Calu3 (cell line): ENCODE data around the gene MLLT3. TPM values are rescaled to one million over a fixed set of nuclear protein-coding genes. Genes with fewer than 3 reads are reported as not detected.

Experiments used
- BruUV-seq: library from RNA; stranded (reverse); fragments of 400-500 nt; replicated peaks from 2 replicates; lab custom pipeline; 2021; lab: Mats Ljungman, UMichigan
- CTCF ChIA-PET: fragments of 300-600 bp; sonication (Branson Sonifier 250); formaldehyde crosslinking; loops from one replicate; lab custom pipeline; 2022; ENCODE audit warnings: antibody characterized with exemption; lab: Charles Lee
- DNase-seq: peaks from one replicate; pipeline ENCODE4 v3.0.0; 2022
- H3K27ac Mint-ChIP-seq: one replicate; pipeline ENCODE4 v1.8.0; 2022; ENCODE audit warnings: mixed read lengths; ENCODE audit not compliant: unreplicated experiment
- H3K27me3 Mint-ChIP-seq: one replicate; pipeline ENCODE4 v1.8.0; 2022; ENCODE audit warnings: mixed read lengths; ENCODE audit not compliant: unreplicated experiment
- H3K36me3 Mint-ChIP-seq: one replicate; pipeline ENCODE4 v1.8.0; 2022; ENCODE audit warnings: mild to moderate bottlenecking, moderate library complexity, mixed read lengths; ENCODE audit not compliant: insufficient read depth, unreplicated experiment
- H3K4me1 Mint-ChIP-seq: one replicate; pipeline ENCODE4 v1.8.0; 2022; ENCODE audit warnings: mild to moderate bottlenecking, low read depth, mixed read lengths; ENCODE audit not compliant: unreplicated experiment
- H3K4me3 Mint-ChIP-seq: one replicate; pipeline ENCODE4 v1.8.0; 2022; ENCODE audit warnings: mild to moderate bottlenecking, low read depth, moderate library complexity, mixed read lengths; ENCODE audit not compliant: unreplicated experiment
- H3K9me3 Mint-ChIP-seq: one replicate; pipeline ENCODE4 v1.8.0; 2022; ENCODE audit warnings: low read depth, mixed read lengths; ENCODE audit not compliant: unreplicated experiment
- intact Hi-C: fragments of 100-400 bp; cut with micrococcal nuclease; formaldehyde crosslinking; loops from one replicate; pipeline ENCODE4 v1.10.0; 2022; ENCODE audit not compliant: unreplicated experiment
- total RNA-seq: library from RNA; stranded (reverse); gene quantifications from 2 replicates; pipeline ENCODE4 v1.2.3, GENCODE V29; 2022
- TF ChIP-seq, protein P1 (sequence below): fragments of 200-600 bp; IDR thresholded peaks from one replicate; pipeline ENCODE4 v1.8.0; 2022; ENCODE audit warnings: antibody characterized with exemption; ENCODE audit not compliant: unreplicated experiment

MLLT3 gene
- total RNA-seq, 1 experiment from 2014 or later, result 23.1 TPM

DNA sequence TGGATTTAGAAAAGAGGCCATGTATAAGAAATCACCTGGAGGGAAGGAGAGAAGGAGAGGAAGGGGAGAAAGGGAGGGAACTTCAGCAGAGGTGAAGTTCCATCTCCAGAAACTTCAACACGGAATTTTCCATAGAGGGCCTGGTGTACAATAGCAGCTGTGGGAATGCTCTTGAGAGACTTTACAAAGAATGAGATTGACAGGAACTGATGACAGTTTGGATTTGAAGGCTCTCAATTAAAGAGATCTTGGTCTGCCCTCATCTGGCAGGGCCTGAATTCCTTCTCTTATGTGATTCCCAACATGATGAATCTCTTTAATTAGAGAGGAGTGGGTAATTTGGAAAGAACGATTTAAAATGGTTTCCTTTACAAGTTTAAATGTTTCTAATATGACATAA lies 143.5 kb downstream of the MLLT3 start:
- no TSS peak for BruUV-seq
- Mint-ChIP-seq H3K4me1 (no peaks in the 10 kb centered on the region), H3K9me3 (peaks cover 2% of the 10 kb centered on the region), H3K27me3 (no peaks in the 10 kb centered on the region), H3K27ac (no peak overlapping the region), H3K36me3 (no peaks in the 10 kb centered on the region), H3K4me3 (no peak overlapping the region)
- TF ChIP-seq, protein P1, sequence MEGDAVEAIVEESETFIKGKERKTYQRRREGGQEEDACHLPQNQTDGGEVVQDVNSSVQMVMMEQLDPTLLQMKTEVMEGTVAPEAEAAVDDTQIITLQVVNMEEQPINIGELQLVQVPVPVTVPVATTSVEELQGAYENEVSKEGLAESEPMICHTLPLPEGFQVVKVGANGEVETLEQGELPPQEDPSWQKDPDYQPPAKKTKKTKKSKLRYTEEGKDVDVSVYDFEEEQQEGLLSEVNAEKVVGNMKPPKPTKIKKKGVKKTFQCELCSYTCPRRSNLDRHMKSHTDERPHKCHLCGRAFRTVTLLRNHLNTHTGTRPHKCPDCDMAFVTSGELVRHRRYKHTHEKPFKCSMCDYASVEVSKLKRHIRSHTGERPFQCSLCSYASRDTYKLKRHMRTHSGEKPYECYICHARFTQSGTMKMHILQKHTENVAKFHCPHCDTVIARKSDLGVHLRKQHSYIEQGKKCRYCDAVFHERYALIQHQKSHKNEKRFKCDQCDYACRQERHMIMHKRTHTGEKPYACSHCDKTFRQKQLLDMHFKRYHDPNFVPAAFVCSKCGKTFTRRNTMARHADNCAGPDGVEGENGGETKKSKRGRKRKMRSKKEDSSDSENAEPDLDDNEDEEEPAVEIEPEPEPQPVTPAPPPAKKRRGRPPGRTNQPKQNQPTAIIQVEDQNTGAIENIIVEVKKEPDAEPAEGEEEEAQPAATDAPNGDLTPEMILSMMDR, result no peak
- CTCF ChIA-PET, result no interaction called here
- intact Hi-C loops, result no loop called here
- no peak for DNase-seq

DNA sequence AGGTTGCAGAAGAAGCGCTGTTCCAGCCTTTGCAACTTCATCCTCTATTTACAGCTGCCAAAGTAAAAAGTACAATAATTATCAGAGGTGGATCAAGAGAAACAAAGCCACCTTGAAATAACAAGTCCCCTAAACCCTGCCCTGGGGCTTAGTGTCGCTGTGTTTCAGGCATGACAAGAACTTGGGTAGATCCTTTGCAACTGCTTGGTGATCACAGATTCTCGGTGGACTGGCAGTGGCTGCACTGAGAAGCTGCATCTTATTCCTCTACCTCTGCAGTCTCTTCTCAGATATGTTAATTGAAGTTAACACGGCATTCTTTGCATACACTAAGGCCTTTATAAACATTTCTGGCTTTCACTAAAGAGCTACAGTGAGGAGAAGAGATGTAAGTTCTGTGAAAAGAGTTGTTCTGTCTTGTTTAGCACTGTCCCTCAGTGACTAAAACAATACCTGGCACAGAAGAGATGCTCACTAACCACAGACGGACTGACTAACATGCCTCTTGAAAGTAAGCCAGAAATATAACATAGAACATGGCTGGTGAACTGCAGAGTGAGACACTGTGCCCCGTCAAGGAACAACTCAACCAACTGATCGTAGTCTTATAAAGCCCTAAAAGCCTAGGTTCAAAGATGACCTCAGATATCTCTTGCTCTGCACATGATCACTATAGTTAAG lies 144.2 kb downstream of the MLLT3 start:
- no peak overlapping the region for H3K4me3 Mint-ChIP-seq
- H3K27me3 Mint-ChIP-seq, result no peaks in the 10 kb centered on the region
- no peak overlapping the region for H3K27ac Mint-ChIP-seq
- DNase-seq, result no peak
- intact Hi-C loops, result no loop called here
- peaks cover 2% of the 10 kb centered on the region for H3K9me3 Mint-ChIP-seq
- CTCF ChIA-PET, result no interaction called here
- no peaks in the 10 kb centered on the region for H3K4me1 Mint-ChIP-seq
- H3K36me3 Mint-ChIP-seq, result no peaks in the 10 kb centered on the region
- TF ChIP-seq, protein P1, result no peak
- no TSS peak for BruUV-seq

DNA sequence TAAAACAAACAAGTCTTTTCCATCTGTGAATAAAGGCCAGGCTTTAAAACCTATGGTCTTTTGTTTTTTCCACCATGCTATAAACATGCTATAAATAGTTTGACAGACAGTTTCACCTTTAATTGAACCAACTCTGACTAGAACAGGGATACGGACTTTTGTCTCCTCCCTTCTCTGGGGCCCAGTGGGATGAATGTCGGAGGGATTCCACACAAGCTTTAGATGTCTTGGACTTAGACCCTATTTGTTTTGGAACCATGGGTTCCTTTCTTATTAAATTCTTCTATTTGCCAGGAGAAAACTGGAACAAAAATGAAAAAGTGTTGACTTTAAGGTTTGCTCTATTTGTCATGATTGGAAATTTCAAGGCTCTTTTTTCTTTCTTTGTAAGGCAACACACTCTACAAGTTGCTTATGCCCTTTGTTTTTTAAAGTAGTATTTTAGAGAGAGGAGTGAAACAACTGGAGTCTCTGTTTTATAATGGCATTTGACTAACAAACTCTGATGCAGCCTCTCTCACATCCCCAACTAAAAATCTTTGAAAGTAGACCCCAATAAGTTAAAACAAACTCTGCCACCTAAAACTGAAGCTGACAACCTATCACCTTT lies 145.3 kb downstream of the MLLT3 start:
- peaks cover 2% of the 10 kb centered on the region for H3K9me3 Mint-ChIP-seq
- H3K36me3 Mint-ChIP-seq, result no peaks in the 10 kb centered on the region
- no TSS peak for BruUV-seq
- no peak overlapping the region for H3K27ac Mint-ChIP-seq
- H3K27me3 Mint-ChIP-seq, result no peaks in the 10 kb centered on the region
- no peaks in the 10 kb centered on the region for H3K4me1 Mint-ChIP-seq
- no peak overlapping the region for H3K4me3 Mint-ChIP-seq
- TF ChIP-seq, protein P1, result no peak
- no peak for DNase-seq
- CTCF ChIA-PET, result no interaction called here
- intact Hi-C loops, result no loop called here

DNA sequence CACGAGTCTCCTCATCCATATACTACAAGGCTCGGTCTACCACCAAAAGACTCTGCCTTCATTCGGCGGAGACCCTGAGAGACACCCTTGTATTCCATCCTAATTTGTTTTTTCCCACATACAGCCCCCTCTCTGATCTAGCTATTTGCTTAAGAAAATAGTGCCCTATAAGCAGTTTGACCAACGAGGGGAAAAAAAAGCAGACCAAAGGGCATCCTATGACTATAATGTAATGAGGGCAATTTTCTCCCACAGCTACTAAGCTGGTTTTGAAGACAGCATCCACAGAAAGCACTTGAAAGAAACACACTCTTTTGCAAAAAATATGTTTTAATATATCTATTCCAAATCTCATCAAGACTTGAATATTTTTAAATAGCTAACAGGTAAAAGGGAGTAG lies 147.8 kb downstream of the MLLT3 start:
- H3K36me3 Mint-ChIP-seq, result no peaks in the 10 kb centered on the region
- H3K9me3 Mint-ChIP-seq, result no peaks in the 10 kb centered on the region
- H3K27ac Mint-ChIP-seq, result no peak overlapping the region
- DNase-seq, result no peak
- TF ChIP-seq, protein P1, result no peak
- CTCF ChIA-PET, result no interaction called here
- H3K27me3 Mint-ChIP-seq, result no peaks in the 10 kb centered on the region
- no TSS peak for BruUV-seq
- H3K4me3 Mint-ChIP-seq, result no peak overlapping the region
- no peaks in the 10 kb centered on the region for H3K4me1 Mint-ChIP-seq
- intact Hi-C loops, result no loop called here
